GM12878 (cell line): ENCODE data around the gene SLC7A10. TPM values are rescaled to one million over a fixed set of nuclear protein-coding genes. Genes with fewer than 3 reads are reported as not detected.

Experiments used
- BCLAF1 ChIP-seq: fragments of 450-650 bp; IDR thresholded peaks from 2 replicates; pipeline ENCODE4 v1.6.1; 2017; ENCODE audit warnings: antibody characterized with exemption, mild to moderate bottlenecking, moderate library complexity
- CBFB ChIP-seq: IDR thresholded peaks from 2 replicates; pipeline ENCODE4 v1.6.1; 2016; ENCODE audit warnings: antibody characterized with exemption, low read depth
- CBX5 ChIP-seq: sonication (generic); IDR thresholded peaks from 2 replicates; pipeline ENCODE4 v1.6.1; 2016; ENCODE audit warnings: low read depth, moderate library complexity, mild to moderate bottlenecking, inconsistent platforms
- CEBPB ChIP-seq, 2 experiments: fragments of 150-350 bp in 1 of 2; IDR thresholded peaks; 2 replicates each; pipeline ENCODE4 v1.6.1; 2012 to 2014; ENCODE audit warnings: low read depth in 2 of 2, low read length in 2 of 2, borderline replicate concordance in 1 of 2, inconsistent platforms in 1 of 2
- E4F1 ChIP-seq: fragments of 450-650 bp; IDR thresholded peaks from 2 replicates; pipeline ENCODE4 v1.6.1; 2018; ENCODE audit warnings: borderline replicate concordance, mild to moderate bottlenecking; ENCODE audit not compliant: partially characterized antibody
- ELK1 ChIP-seq: IDR thresholded peaks from 2 replicates; pipeline ENCODE4 v1.6.1; 2012; ENCODE audit warnings: low read depth, low read length, improper control_type of control experiment
- HDAC6 ChIP-seq: fragments of 200-600 bp; sonication (generic); IDR thresholded peaks from one replicate; pipeline ENCODE4 v1.8.0; 2017; ENCODE audit warnings: antibody characterized with exemption; ENCODE audit not compliant: unreplicated experiment
- IRF5 ChIP-seq: fragments of 450-650 bp; IDR thresholded peaks from 2 replicates; pipeline ENCODE4 v1.6.1; 2017; ENCODE audit warnings: borderline replicate concordance
- KAT2A ChIP-seq: conservative IDR thresholded peaks from 2 replicates; pipeline ENCODE4 v1.6.1; 2011; ENCODE audit warnings: low read depth, low read length; ENCODE audit not compliant: control insufficient read depth
- MYB ChIP-seq: fragments of 150-350 bp; IDR thresholded peaks from 2 replicates; pipeline ENCODE4 v1.6.1; 2014; ENCODE audit warnings: mild to moderate bottlenecking, low read depth, low read length, borderline replicate concordance
- MYC ChIP-seq: IDR thresholded peaks from 2 replicates; pipeline ENCODE4 v1.6.1; 2011; ENCODE audit warnings: mild to moderate bottlenecking, low read length, moderate library complexity, inconsistent platforms; ENCODE audit not compliant: insufficient read depth, insufficient replicate concordance, insufficient read length, severe bottlenecking
- NFXL1 ChIP-seq: fragments of 450-650 bp; IDR thresholded peaks from 2 replicates; pipeline ENCODE4 v1.6.1; 2017; ENCODE audit warnings: antibody characterized with exemption, mild to moderate bottlenecking, borderline replicate concordance
- PML ChIP-seq: IDR thresholded peaks from 2 replicates; pipeline ENCODE4 v1.6.1; 2012; ENCODE audit warnings: low read length, inconsistent platforms
- SREBF2 ChIP-seq: IDR thresholded peaks from 2 replicates; pipeline ENCODE4 v1.6.1; 2012; ENCODE audit warnings: mild to moderate bottlenecking, low read length
- STAT3 ChIP-seq: IDR thresholded peaks from 2 replicates; pipeline ENCODE4 v1.6.1; 2011; ENCODE audit warnings: low read depth, low read length, improper control_type of control experiment
- SUPT20H ChIP-seq: IDR thresholded peaks from 2 replicates; pipeline ENCODE4 v1.6.1; 2011; ENCODE audit warnings: low read depth, mild to moderate bottlenecking, low read length, moderate library complexity, borderline replicate concordance; ENCODE audit not compliant: control insufficient read depth
- TCF3 ChIP-seq: IDR thresholded peaks from 2 replicates; pipeline ENCODE4 v1.6.1; 2012; ENCODE audit warnings: low read depth, mild to moderate bottlenecking, low read length, borderline replicate concordance; ENCODE audit not compliant: insufficient read depth
- WRNIP1 ChIP-seq: IDR thresholded peaks from 2 replicates; pipeline ENCODE4 v1.6.1; 2011; ENCODE audit warnings: low read depth, low read length, improper control_type of control experiment, borderline replicate concordance
- ZZZ3 ChIP-seq: IDR thresholded peaks from 2 replicates; pipeline ENCODE4 v1.6.1; 2011; ENCODE audit warnings: low read depth; ENCODE audit not compliant: control insufficient read depth, insufficient read length
- polyA plus RNA-seq, 11 experiments: library from polyadenylated mRNA; depleted of rRNA in 4 of 11; unstranded in 6 of 11; stranded (reverse) in 5 of 11; fragments of >200 nt; fragmentation: Nextera tagmentation in 4 of 11; fragmentation: Illumina TruSeq in 1 of 11; extraction: Ambion mirVana in 4 of 11; extraction: Trizol in 1 of 11; gene quantifications; 1 replicate in 1 of 11; 2 replicates in 10 of 11; pipeline versions ENCODE4 v1.2.1 to v1.2.3, GENCODE V29; 2011 to 2016; ENCODE audit warnings: inconsistent platforms in 2 of 11, missing spikeins in 2 of 11, low read depth in 1 of 11
- total RNA-seq, 4 experiments: library from RNA; depleted of rRNA in 3 of 4; stranded (reverse); fragments of >200 nt in 3 of 4; fragmentation: Illumina TruSeq in 1 of 4; extraction: Trizol in 1 of 4; gene quantifications; 2 replicates each; pipeline versions ENCODE4 v1.2.1 to v1.2.3, GENCODE V29; 2013 to 2021

The SLC7A10 gene
- total and polyA plus RNA-seq, 10 of the 15 experiments (the other 5 are each of a cell fraction or from before 2014, with no cell fraction given) = not detected

GRCh38 chr19:33235269-33235995, 9.8 kb upstream of the SLC7A10 start (continued):
- TF ChIP-seq ELK1 (no peak), E4F1 (no peak), CEBPB (IDR thresholded peaks at IDR 0.05; ENCODE audit: borderline replicate concordance in 1 of 2, low read depth in 2 of 2, low read length in 2 of 2) (no peak), SUPT20H (no peak), MYC (no peak), SREBF2 (no peak), KAT2A (no peak), PML (no peak), IRF5 (no peak), HDAC6 (no peak), BCLAF1 (no peak), TCF3 (peak; percentile 86), NFXL1 (no peak), CBX5 (0 out of 2 replicates have a peak, but pooled peaks have one; percentile 46), MYB (no peak), ZZZ3 (no peak), WRNIP1 (no peak), CBFB (peak; percentile 49; the same call in 1 of the 2 replicates), STAT3 (no peak)
